ENCODE data around the gene PIGP.
"Not testable (repeated sequence)": the region's sequence is repeated elsewhere in the genome, so short reads cannot be mapped to it uniquely, and the experiment has no call there.

PIGP gene

GRCh38 chr21:37072988-37073416 is at the start of gene PIGP, which contains the start of gene TTC3:
TSS of gene PIGP (minus strand) at chr21:37073071. CDS start at chr21:37072515, 556 bp downstream.
TSS of gene TTC3 (plus strand) at chr21:37073254. CDS start at chr21:37087258, 14,004 bp downstream.
- DNase-seq = peak; percentile 96

- DNase-seq = peak; percentile 11
Measured at GRCh38 chr21:37119421-37120218, 46.7 kb upstream of the PIGP start.

GRCh38 chr21:37118187-37118826 is 45.4 kb upstream of the PIGP start:
- no peak for DNase-seq

GRCh38 chr21:37117204-37117603 is 44.3 kb upstream of the PIGP start:
- no peak for DNase-seq

GRCh38 chr21:37116459-37116858 is 43.6 kb upstream of the PIGP start:
- not testable (repeated sequence) for DNase-seq

GRCh38 chr21:37114301-37114700 is 41.4 kb upstream of the PIGP start:
- not testable (repeated sequence) for DNase-seq

GRCh38 chr21:37111029-37111428 is 38.2 kb upstream of the PIGP start:
- not testable (repeated sequence) for DNase-seq

GRCh38 chr21:37106998-37107397 is 34.1 kb upstream of the PIGP start:
- no peak for DNase-seq

GRCh38 chr21:37102746-37103145 is 29.9 kb upstream of the PIGP start:
- not testable (repeated sequence) for DNase-seq

GRCh38 chr21:37101384-37101783 is 28.5 kb upstream of the PIGP start:
- DNase-seq = no peak

- DNase-seq = no peak
Measured at GRCh38 chr21:37100316-37100715, 27.4 kb upstream of the PIGP start.

GRCh38 chr21:37098751-37099150 is 25.9 kb upstream of the PIGP start:
- no peak for DNase-seq

GRCh38 chr21:37095821-37096220 is 22.9 kb upstream of the PIGP start:
- DNase-seq = no peak

- no peak for DNase-seq
Measured at GRCh38 chr21:37093977-37094376, 21.1 kb upstream of the PIGP start.

GRCh38 chr21:37088186-37088735 is 15.4 kb upstream of the PIGP start:
- DNase-seq = no peak

- DNase-seq = no peak
Measured at GRCh38 chr21:37087188-37087587, 14.3 kb upstream of the PIGP start.

- DNase-seq = no peak
Measured at GRCh38 chr21:37085726-37086125, 12.9 kb upstream of the PIGP start.

GRCh38 chr21:37082856-37083528 is 10.1 kb upstream of the PIGP start:
- DNase-seq = no peak

GRCh38 chr21:37082375-37082774 is 9.5 kb upstream of the PIGP start:
- DNase-seq = no peak

- DNase-seq = peak; percentile 11
Measured at GRCh38 chr21:37079211-37079824, 6.4 kb upstream of the PIGP start.

- no peak for DNase-seq
Measured at GRCh38 chr21:37077403-37077802, 4.5 kb upstream of the PIGP start.

- DNase-seq = no peak
Measured at GRCh38 chr21:37076087-37076850, 3.4 kb upstream of the PIGP start.
